Sigmoid colon (tissue), 7 donors: ENCODE measurements around the gene EPB41L4B. TPM values are rescaled to one million over a fixed set of nuclear protein-coding genes. Genes with fewer than 3 reads are reported as not detected.

ENCODE experiments used
- DNase-seq: peaks from one replicate; pipeline ENCODE4 v3.0.0-alpha.2; 2019
- H3K27ac ChIP-seq, 4 donors: fragments of 200-600 bp; sonication (generic); one replicate each; pipeline ENCODE4 v1.5.1; 2016 to 2019; ENCODE audit warnings: mild to moderate bottlenecking in 1 of 4
- H3K27me3 ChIP-seq, 3 donors: fragments of 200-600 bp; sonication (generic); one replicate each; pipeline ENCODE4 v1.5.1; 2019; ENCODE audit warnings: mild to moderate bottlenecking in 1 of 3
- H3K36me3 ChIP-seq, 4 donors: fragments of 200-600 bp; sonication (generic); one replicate each; pipeline ENCODE4 v1.5.1; 2016 to 2019
- H3K4me1 ChIP-seq, 4 donors: fragments of 200-600 bp; sonication (generic); one replicate each; pipeline ENCODE4 v1.5.1; 2017 to 2019
- H3K4me3 ChIP-seq, 4 donors: fragments of 200-600 bp; sonication (generic); one replicate each; pipeline ENCODE4 v1.5.1; 2017 to 2019; ENCODE audit warnings: mild to moderate bottlenecking in 2 of 4, moderate library complexity in 1 of 4
- H3K9me3 ChIP-seq, 4 donors: fragments of 200-600 bp in 3 of 4; sonication (generic) in 3 of 4; one replicate each; pipeline versions ENCODE4 v1.5.1 to v1.6.1; 2013 to 2019
- CTCF ChIP-seq, 4 experiments: fragments of 450-650 bp in 3 of 4; fragments of 200-600 bp in 1 of 4; IDR thresholded peaks; one replicate each; pipeline ENCODE4 v1.5.1; 2016 to 2019; ENCODE audit warnings: antibody characterized with exemption in 4 of 4, mild to moderate bottlenecking in 3 of 4, moderate library complexity in 2 of 4
- EP300 ChIP-seq, 4 donors: sonication (generic); formaldehyde crosslinking; IDR thresholded peaks; one replicate each; pipeline ENCODE4 v1.6.1; 2017; ENCODE audit warnings: antibody characterized with exemption in 4 of 4
- POLR2A ChIP-seq, 2 donors: fragments of 450-650 bp; IDR thresholded peaks; one replicate each; pipeline ENCODE4 v1.6.1; 2016; ENCODE audit warnings: antibody characterized with exemption in 2 of 2, mild to moderate bottlenecking in 2 of 2, moderate library complexity in 2 of 2
- POLR2AphosphoS5 ChIP-seq, 4 donors: sonication (generic); formaldehyde crosslinking; IDR thresholded peaks; one replicate each; pipeline ENCODE4 v1.6.1; 2017; ENCODE audit warnings: antibody characterized with exemption in 4 of 4
- WGBS, 2 donors: extraction: QIAGEN DNeasy Blood & Tissue Kit; methylation state at CpG; one replicate each; pipeline ENCODE4 v1.1.7; 2013; 5-methylcytosine and 5-hydroxymethylcytosine counted together
- intact Hi-C: fragments of 100-400 bp; cut with DNase I; formaldehyde crosslinking; loops from one replicate; pipeline ENCODE4 v1.15.1; 2023
- polyA plus RNA-seq, 3 donors: library from polyadenylated mRNA; stranded (reverse); fragments of 200-250 nt; gene quantifications; one replicate each; pipeline ENCODE4 v1.2.3, GENCODE V29; 2013
- small RNA-seq, 3 donors: library from RNA; depleted of rRNA; stranded (forward); fragments of <200 nt; gene quantifications; one replicate each; pipeline ENCODE3, GENCODE V24; 2016
- total RNA-seq, 4 donors: library from RNA; depleted of rRNA; stranded (reverse); fragments of >200 nt; gene quantifications; one replicate each; pipeline ENCODE4 v1.1.0, GENCODE V29; 2016
- donor health status: healthy with polysubstance abuse.
- donor health status: Bipolar disorder and iron deficiency.
- donor health status: healthy.

The EPB41L4B gene
- total and polyA plus RNA-seq, 7 donors: 0.49 to 160 (median 2.5) TPM

DNA sequence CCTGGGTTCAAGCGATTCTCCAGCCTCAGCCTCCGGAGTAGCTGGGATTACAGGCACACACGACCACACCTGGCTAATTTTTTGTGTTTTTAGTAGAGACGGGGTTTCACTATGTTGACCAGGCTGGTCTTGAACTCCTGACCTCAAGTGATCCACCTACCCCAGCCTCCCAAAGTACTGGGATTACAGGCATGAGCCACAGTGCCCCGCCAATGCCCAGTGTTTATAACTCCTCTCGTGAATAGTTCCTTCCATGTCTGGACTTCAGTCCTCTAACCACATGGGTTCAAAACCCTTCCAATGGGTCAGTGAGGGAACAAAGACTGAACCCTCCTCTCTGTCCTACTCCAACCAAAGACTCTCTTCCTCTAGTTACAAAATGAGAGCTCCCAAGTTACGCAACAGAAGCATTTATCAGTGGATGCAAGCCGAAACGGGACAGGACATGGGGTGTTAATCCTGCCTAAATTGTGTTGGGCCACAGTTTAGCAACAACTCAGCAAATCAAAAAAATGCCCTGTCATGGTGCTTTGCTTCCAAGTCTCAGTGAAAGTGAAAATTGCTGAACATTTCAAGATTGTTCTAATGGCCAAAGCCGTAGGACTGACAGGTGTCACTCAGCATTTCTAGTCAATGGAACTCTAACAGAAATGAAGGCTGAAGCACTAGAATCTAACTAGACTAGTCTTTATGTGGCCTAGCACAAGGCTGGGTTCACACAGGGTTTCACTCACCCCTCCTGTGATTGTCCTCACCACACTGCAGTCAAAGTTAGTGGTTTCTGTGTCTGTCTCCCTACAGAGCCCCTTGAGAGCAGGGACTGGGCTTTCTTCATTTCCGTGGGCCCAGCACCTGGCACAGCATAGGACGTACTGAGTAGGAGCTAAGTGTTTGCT lies 197.9 kb downstream of the EPB41L4B start:
- no peak overlapping the region for H3K4me3 ChIP-seq
- H3K4me1 ChIP-seq: peaks cover 0 to 15% (median 13%) of the 10 kb centered on the region in 4 donors
- DNase-seq: no peak
- 83 to 85% methylated on average over 12 of the region's 12 CpGs for WGBS, 2 donors
- H3K36me3 ChIP-seq: no peaks in the 10 kb centered on the region
- no peak for TF ChIP-seq CTCF (IDR thresholded peaks at IDR 0.05)
- TF ChIP-seq POLR2A (IDR thresholded peaks at IDR 0.05): no peak
- no peak for TF ChIP-seq EP300 (IDR thresholded peaks at IDR 0.05)
- no peak for TF ChIP-seq POLR2AphosphoS5 (IDR thresholded peaks at IDR 0.05)
- no peaks in the 10 kb centered on the region for H3K9me3 ChIP-seq
- no peaks in the 10 kb centered on the region for H3K27me3 ChIP-seq
- intact Hi-C loops: loop anchor here (10.0 kb wide), 1 partner anchor 202 kb away; the partner anchor contains the start of gene EPB41L4B
- no peak overlapping the region for H3K27ac ChIP-seq

Small RNAs within 50 kb of the gene (small RNA-seq; reads per million reads assigned to genes)
- gene RF00019 (0 reads per million in 3 donors), gene RNU6-984P (0 reads per million in 3 donors)

Other genes with a start within 250 kb of the EPB41L4B start
- gene TMEM245, start 201.1 kb downstream of the EPB41L4B start, total RNA-seq: 100 to 1,000 TPM in 2 of 4 donors, 10 to 100 TPM in 2; 90.7 to 105 (median 99.5) TPM
- 10 to 100 TPM in 1 of 3 donors, 1 to 10 TPM in 2; 1.8 to 12.9 (median 4.2) TPM for gene TMEM245, start 201.1 kb downstream of the EPB41L4B start, polyA plus RNA-seq
- gene FRRS1L, start 153.8 kb downstream of the EPB41L4B start, total RNA-seq: 1 to 10 TPM; 2.3 to 4.5 (median 3.3) TPM
- gene FRRS1L, start 153.8 kb downstream of the EPB41L4B start, polyA plus RNA-seq: under 1 TPM in 2 of 3 donors, not detected in 1; 0.23 to 0.61 TPM
- gene PTPN3, start 177.2 kb upstream of the EPB41L4B start, total RNA-seq: 1 to 10 TPM; 1.3 to 2.5 (median 1.5) TPM
- 10 to 100 TPM; 12.6 to 25.0 (median 14.4) TPM for gene PTPN3, start 177.2 kb upstream of the EPB41L4B start, polyA plus RNA-seq